NCI-H69 (cell line): Measurements from ENCODE around the gene CXorf65.
A peak's percentile ranks its signal among the peaks of the same experiment; 100 is the strongest.

Experiments used
- DNase-seq: peaks from one replicate; lab custom pipeline; 2025; lab: John Stamatoyannopoulos, UW

The CXorf65 gene

GRCh38 chrX:71107245-71107644 is 705 bp upstream of the CXorf65 start:
- no peak for DNase-seq

- DNase-seq, result no peak
These were observed 912 bp downstream of the CXorf65 start for GRCh38 chrX:71105628-71106027.

GRCh38 chrX:71103110-71103983 is 3.2 kb downstream of the CXorf65 start:
- peak; percentile 73 for DNase-seq

- DNase-seq, result no peak
These were observed 4.2 kb downstream of the CXorf65 start for GRCh38 chrX:71102292-71102691.

GRCh38 chrX:71100581-71101505 is 5.7 kb downstream of the CXorf65 start:
- no peak for DNase-seq

GRCh38 chrX:71099736-71100135 is 6.8 kb downstream of the CXorf65 start:
- no peak for DNase-seq

GRCh38 chrX:71098951-71099506 is 7.5 kb downstream of the CXorf65 start:
- peak; percentile 3 for DNase-seq

GRCh38 chrX:71098302-71098701 is 8.2 kb downstream of the CXorf65 start:
- DNase-seq, result peak; percentile 54

GRCh38 chrX:71096760-71097032 is 9.8 kb downstream of the CXorf65 start:
- DNase-seq, result peak; percentile 16

GRCh38 chrX:71095981-71096759 is 10.4 kb downstream of the CXorf65 start:
- peak; percentile 78 for DNase-seq

- DNase-seq, result peak; percentile 91
These were observed 11.0 kb downstream of the CXorf65 start, which contains the start of gene FOXO4 for GRCh38 chrX:71095555-71095980. TSS of gene FOXO4 (plus strand) at chrX:71095851. CDS start at chrX:71096529, 678 bp downstream.

- DNase-seq, result peak; percentile 27
These were observed 11.5 kb downstream of the CXorf65 start for GRCh38 chrX:71095033-71095432.

- DNase-seq, result no peak
These were observed 15.3 kb downstream of the CXorf65 start for GRCh38 chrX:71091263-71091662.

- DNase-seq, result no peak
These were observed 20.6 kb downstream of the CXorf65 start for GRCh38 chrX:71085900-71086299.

- no peak for DNase-seq
These were observed 23.7 kb downstream of the CXorf65 start for GRCh38 chrX:71082822-71083221.

- DNase-seq, result no peak
These were observed 24.4 kb downstream of the CXorf65 start for GRCh38 chrX:71082124-71082647.

- DNase-seq, result peak; percentile 3
These were observed 25.0 kb downstream of the CXorf65 start for GRCh38 chrX:71081330-71082123.

- no peak for DNase-seq
These were observed 36.0 kb downstream of the CXorf65 start for GRCh38 chrX:71070531-71070930.

- peak; percentile 96 for DNase-seq
These were observed 38.3 kb downstream of the CXorf65 start, which contains the start of gene SNX12 for GRCh38 chrX:71068044-71068918. TSS of gene SNX12 (minus strand) at chrX:71068334. CDS start at chrX:71068306, 28 bp downstream.

GRCh38 chrX:71067712-71068043 is 38.9 kb downstream of the CXorf65 start:
- peak; percentile 48 for DNase-seq
